ENCODE measurements around the gene COL6A6. TPM values are rescaled to one million over a fixed set of nuclear protein-coding genes. Genes with fewer than 3 reads are reported as not detected.

The COL6A6 gene
- total RNA-seq, 4 donors from 2014 or later: 0.04 to 0.57 (median 0.09) TPM; not detected in 1

DNA sequence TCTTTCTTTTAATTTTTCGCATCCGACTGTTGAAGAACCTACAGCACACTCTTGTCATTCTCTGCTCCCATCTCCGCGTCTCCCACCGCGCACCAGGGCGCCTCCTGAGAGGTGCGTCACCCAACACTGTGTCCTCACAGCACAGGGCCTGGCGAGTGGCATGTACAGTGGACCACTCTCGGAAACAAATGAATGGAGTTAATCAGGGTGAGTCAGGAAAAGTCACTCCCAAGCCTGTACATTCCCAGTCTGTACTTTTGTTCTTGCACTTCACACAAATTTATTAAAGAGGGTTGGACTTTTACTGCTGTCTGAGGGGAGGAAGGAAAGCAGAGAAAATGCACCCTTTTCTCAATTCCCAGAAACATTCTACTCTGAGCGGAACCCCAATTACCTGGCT lies 625 bp downstream of the COL6A6 start:
- Histone ChIP-seq H3K9me3 (no peaks in the 10 kb centered on the region), H3K4me1 (peaks cover 0 to 11% (median 0%) of the 10 kb centered on the region in 3 donors), H3K27me3 (peaks cover 0 to 42% (median 4%) of the 10 kb centered on the region in 4 donors), H3K4me3 (peak overlapping the region in 3 of 4 donors; percentile 15 to 48 (median 29)), H3K36me3 (no peaks in the 10 kb centered on the region), H3K27ac (no peak overlapping the region)
- intact Hi-C loops (cut with DNase I): no loop called here
- 10 to 36% methylated on average over 11 of the region's 11 CpGs for WGBS, 2 donors
- TF ChIP-seq, protein P1, sequence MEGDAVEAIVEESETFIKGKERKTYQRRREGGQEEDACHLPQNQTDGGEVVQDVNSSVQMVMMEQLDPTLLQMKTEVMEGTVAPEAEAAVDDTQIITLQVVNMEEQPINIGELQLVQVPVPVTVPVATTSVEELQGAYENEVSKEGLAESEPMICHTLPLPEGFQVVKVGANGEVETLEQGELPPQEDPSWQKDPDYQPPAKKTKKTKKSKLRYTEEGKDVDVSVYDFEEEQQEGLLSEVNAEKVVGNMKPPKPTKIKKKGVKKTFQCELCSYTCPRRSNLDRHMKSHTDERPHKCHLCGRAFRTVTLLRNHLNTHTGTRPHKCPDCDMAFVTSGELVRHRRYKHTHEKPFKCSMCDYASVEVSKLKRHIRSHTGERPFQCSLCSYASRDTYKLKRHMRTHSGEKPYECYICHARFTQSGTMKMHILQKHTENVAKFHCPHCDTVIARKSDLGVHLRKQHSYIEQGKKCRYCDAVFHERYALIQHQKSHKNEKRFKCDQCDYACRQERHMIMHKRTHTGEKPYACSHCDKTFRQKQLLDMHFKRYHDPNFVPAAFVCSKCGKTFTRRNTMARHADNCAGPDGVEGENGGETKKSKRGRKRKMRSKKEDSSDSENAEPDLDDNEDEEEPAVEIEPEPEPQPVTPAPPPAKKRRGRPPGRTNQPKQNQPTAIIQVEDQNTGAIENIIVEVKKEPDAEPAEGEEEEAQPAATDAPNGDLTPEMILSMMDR (IDR thresholded peaks at IDR 0.05): no peak
- TF ChIP-seq POLR2A (IDR thresholded peaks at IDR 0.05): no peak
- DNase-seq: no peak

DNA sequence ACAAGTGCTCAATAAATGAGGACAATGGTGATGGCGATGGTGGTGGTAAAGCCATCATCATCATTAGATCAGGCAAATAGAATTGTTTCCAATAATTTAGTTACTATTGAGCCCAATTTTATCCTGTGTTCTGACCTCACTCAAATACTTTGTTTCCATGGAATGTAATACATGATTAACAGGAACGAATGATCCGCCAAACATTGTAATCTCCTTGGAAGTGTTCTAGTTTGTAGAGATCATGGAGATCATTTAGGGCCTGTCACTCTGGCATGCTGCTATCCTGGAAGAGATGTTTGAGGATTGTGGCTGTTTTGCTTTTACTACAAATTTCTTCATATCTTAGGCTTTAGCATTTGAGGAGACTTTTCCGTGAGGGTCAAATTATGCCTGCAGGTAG lies 2.8 kb downstream of the COL6A6 start:
- Histone ChIP-seq H3K27ac (no peak overlapping the region), H3K27me3 (peaks cover 0 to 48% (median 4%) of the 10 kb centered on the region in 4 donors), H3K9me3 (no peaks in the 10 kb centered on the region), H3K4me3 (no peak overlapping the region), H3K36me3 (no peaks in the 10 kb centered on the region), H3K4me1 (peaks cover 0 to 11% (median 0%) of the 10 kb centered on the region in 3 donors)
- intact Hi-C loops (cut with DNase I): no loop called here
- no peak for DNase-seq
- WGBS, 2 donors: 73 to 76% methylated on average over 4 of the region's 4 CpGs
- TF ChIP-seq, protein P1 (IDR thresholded peaks at IDR 0.05): no peak
- no peak for TF ChIP-seq POLR2A (IDR thresholded peaks at IDR 0.05)

DNA sequence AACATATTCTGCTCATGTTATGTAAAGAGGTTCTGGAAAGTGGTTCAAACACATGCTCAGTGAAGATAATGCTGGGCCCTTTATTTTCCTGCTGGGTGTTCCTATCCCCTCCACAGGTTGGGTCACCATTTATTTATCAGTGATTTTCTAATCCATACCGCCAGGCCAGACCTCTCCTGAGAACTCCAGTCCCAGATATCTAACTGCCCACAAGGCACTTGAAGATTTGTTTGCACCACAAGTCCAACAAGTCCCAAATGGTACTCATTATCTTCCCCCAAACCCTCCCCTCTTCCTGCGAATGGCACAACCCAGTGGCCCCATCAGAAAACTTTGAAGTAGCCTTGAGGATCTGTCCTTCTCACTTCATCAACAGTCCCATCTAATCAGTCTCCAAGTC lies 5.4 kb downstream of the COL6A6 start:
- 83 to 85% methylated on average over 2 of the region's 2 CpGs for WGBS, 2 donors
- no peak overlapping the region for H3K27ac ChIP-seq
- intact Hi-C loops (cut with DNase I): no loop called here

DNA sequence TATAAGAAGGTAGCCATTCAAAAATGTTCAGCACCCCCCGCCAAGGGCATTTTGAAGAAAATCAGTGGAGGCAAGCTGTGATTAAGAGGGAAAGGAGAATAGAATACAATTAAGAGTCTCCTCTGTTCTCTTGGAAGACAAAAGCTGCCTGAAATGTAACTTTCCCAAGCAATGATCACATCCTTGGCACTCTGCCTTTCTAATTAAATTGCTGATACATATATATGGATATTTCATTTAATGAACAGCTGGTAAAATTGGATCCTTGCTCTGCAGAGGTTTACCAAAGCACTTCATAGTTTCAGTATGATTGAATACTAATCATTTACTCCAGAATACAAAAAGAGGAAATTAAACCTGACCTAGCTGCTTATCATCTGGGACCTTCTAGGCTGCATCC lies 10.4 kb downstream of the COL6A6 start:
- Histone ChIP-seq H3K27ac (no peak overlapping the region), H3K9me3 (no peaks in the 10 kb centered on the region), H3K36me3 (no peaks in the 10 kb centered on the region), H3K27me3 (peaks cover 0 to 7% (median 0%) of the 10 kb centered on the region in 4 donors), H3K4me3 (no peak overlapping the region), H3K4me1 (no peaks in the 10 kb centered on the region)
- intact Hi-C loops (cut with DNase I): no loop called here
- TF ChIP-seq, protein P1 (IDR thresholded peaks at IDR 0.05): no peak
- no peak for TF ChIP-seq POLR2A (IDR thresholded peaks at IDR 0.05)
- 90 to 100% methylated on average over 1 of the region's 1 CpG for WGBS, 2 donors
- no peak for DNase-seq

More for the DNA sequence above, 5.4 kb downstream of the COL6A6 start:
- Histone ChIP-seq H3K36me3 (no peaks in the 10 kb centered on the region), H3K27me3 (peaks cover 0 to 22% (median under 1%) of the 10 kb centered on the region in 4 donors), H3K4me3 (no peak overlapping the region), H3K9me3 (no peaks in the 10 kb centered on the region), H3K4me1 (peaks cover 0 to 3% (median 0%) of the 10 kb centered on the region in 3 donors)
- TF ChIP-seq, protein P1 (IDR thresholded peaks at IDR 0.05): no peak
- no peak for TF ChIP-seq POLR2A (IDR thresholded peaks at IDR 0.05)
- no peak for DNase-seq

DNA sequence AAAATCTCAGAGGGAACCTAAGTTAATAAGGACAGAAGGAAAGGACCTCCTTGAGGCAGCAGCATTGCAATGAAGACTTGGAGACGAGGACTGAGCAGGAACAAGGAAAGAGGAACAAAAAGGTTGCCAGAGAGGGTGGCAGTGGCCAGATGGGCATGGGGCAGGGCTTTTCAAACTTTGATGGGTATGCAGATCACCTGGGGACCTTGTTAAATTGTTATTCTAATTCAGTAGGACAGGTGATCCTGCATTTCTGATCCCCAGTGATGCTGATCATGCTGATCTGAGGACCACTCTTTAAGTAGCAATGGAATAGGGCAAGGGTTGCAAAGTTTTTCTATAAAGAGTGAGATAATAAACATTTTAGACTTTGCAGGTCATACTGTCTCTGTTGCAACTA lies 11.1 kb downstream of the COL6A6 start:
- no peaks in the 10 kb centered on the region for H3K9me3 ChIP-seq
- WGBS, 2 donors: 47 to 74% methylated on average over 1 of the region's 1 CpG
- no peaks in the 10 kb centered on the region for H3K4me1 ChIP-seq
- no peak overlapping the region for H3K4me3 ChIP-seq
- TF ChIP-seq, protein P1 (IDR thresholded peaks at IDR 0.05): no peak
- no peak for TF ChIP-seq POLR2A (IDR thresholded peaks at IDR 0.05)
- DNase-seq: no peak
- peaks cover 0 to 7% (median 0%) of the 10 kb centered on the region in 4 donors for H3K27me3 ChIP-seq
- intact Hi-C loops (cut with DNase I): no loop called here
- no peaks in the 10 kb centered on the region for H3K36me3 ChIP-seq
- H3K27ac ChIP-seq: no peak overlapping the region
